K562 (cell line): ENCODE data around the gene ADCY1. TPM values are rescaled to one million over a fixed set of nuclear protein-coding genes. Genes with fewer than 3 reads are reported as not detected.

Source experiments
- ATAC-seq: fragments of 200-7000 bp; cut with Tn5 transposase; 3 replicates; pipeline ENCODE4 v1.9.1; 2020; ENCODE audit warnings: moderate library complexity
- BruUV-seq: library from RNA; stranded (reverse); fragments of 400-500 nt; replicated peaks from 2 replicates; lab custom pipeline; 2021; lab: Mats Ljungman, UMichigan
- CTCF ChIA-PET: fragments of 300-600 bp; formaldehyde crosslinking; extraction: SDS; loops from one replicate; lab custom pipeline; 2021; ENCODE audit warnings: low intra/inter-chr PET ratio; lab: Yijun Ruan, JAX
- POLR2A ChIA-PET: fragments of 300-600, 350-650 bp; sonication (Branson Sonifier 250); formaldehyde crosslinking; extraction: SDS; loops from one replicate; lab custom pipeline; 2021; ENCODE audit warnings: antibody characterized with exemption, inconsistent platforms; lab: Yijun Ruan, JAX
- DNase-seq, 4 experiments: peaks; one replicate each; pipeline versions ENCODE4 v3.0.0 to v3.0.0-alpha.2; 2011 to 2018; ENCODE audit warnings: low spot score in 3 of 4, mixed read lengths in 3 of 4; ENCODE audit errors: extremely low read depth in 1 of 4
- FAIRE-seq: peaks from 2 replicates; lab custom pipeline; 2011; peaks lifted over from hg19 to GRCh38; lab: Jason Lieb, UNC
- H2AFZ ChIP-seq: 2 replicates; pipeline ENCODE4 v1.6.0; 2011; ENCODE audit warnings: low read depth, low read length, control low read depth, inconsistent platforms
- H3K27ac ChIP-seq: fragments of 200-600 bp; 3 replicates; pipeline ENCODE4 v1.8.0; 2011; ENCODE audit warnings: low read depth, mild to moderate bottlenecking, control low read depth, inconsistent platforms, low read length, moderate library complexity, mixed read lengths; ENCODE audit errors: extremely low read depth
- H3K27me3 ChIP-seq, 2 experiments: fragments of 300-600 bp in 1 of 2; 2 replicates in 1 of 2; 3 replicates in 1 of 2; pipeline versions ENCODE4 v1.6.0 to v1.8.0; 2011; ENCODE audit warnings: inconsistent platforms in 2 of 2, low read length in 2 of 2, mild to moderate bottlenecking in 1 of 2, mixed read lengths in 1 of 2, moderate library complexity in 1 of 2; ENCODE audit not compliant: control insufficient read depth in 2 of 2, insufficient read depth in 2 of 2
- H3K36me3 ChIP-seq: fragments of 300-600 bp; 3 replicates; pipeline ENCODE4 v1.8.0; 2011; ENCODE audit warnings: mild to moderate bottlenecking, low read length, inconsistent platforms; ENCODE audit not compliant: control insufficient read depth, insufficient read depth
- H3K4me1 ChIP-seq, 2 experiments: fragments of 200-600 bp in 1 of 2; replicated peaks in 1 of 2; 2 replicates in 1 of 2; 3 replicates in 1 of 2; pipeline versions ENCODE4 v1.5.1 to v1.8.0; 2011; ENCODE audit warnings: inconsistent platforms in 2 of 2, low read length in 2 of 2, mild to moderate bottlenecking in 1 of 2, mixed read lengths in 1 of 2, moderate library complexity in 1 of 2; ENCODE audit not compliant: control insufficient read depth in 2 of 2, insufficient read depth in 2 of 2
- H3K4me2 ChIP-seq: 2 replicates; pipeline ENCODE4 v1.6.1; 2011; ENCODE audit warnings: low read length, control low read depth, inconsistent platforms, mixed read lengths; ENCODE audit not compliant: insufficient read depth
- H3K4me3 ChIP-seq: fragments of 200-600 bp; sonication (generic), shearing (Covaris generic); 2 replicates; pipeline ENCODE4 v1.5.1; 2016; ENCODE audit warnings: control low read depth, inconsistent platforms
- H3K79me2 ChIP-seq: fragments of 200-600 bp; 3 replicates; pipeline ENCODE4 v1.8.0; 2011; ENCODE audit warnings: low read length, inconsistent platforms; ENCODE audit not compliant: control insufficient read depth, insufficient read depth
- H3K9ac ChIP-seq, 2 experiments: 2 replicates each; pipeline versions ENCODE4 v1.6.0 to v1.6.1; 2011; ENCODE audit warnings: low read depth in 2 of 2, low read length in 2 of 2, control low read depth in 1 of 2, inconsistent platforms in 1 of 2, mild to moderate bottlenecking in 1 of 2, mixed read lengths in 1 of 2; ENCODE audit not compliant: insufficient read depth in 1 of 2
- H3K9me1 ChIP-seq: one replicate; pipeline ENCODE4 v1.6.0; 2011; ENCODE audit warnings: inconsistent platforms, mild to moderate bottlenecking, low read length, moderate library complexity; ENCODE audit not compliant: control insufficient read depth, insufficient read depth
- H3K9me3 ChIP-seq: replicated peaks from 2 replicates; pipeline ENCODE4 v1.5.1; 2011; ENCODE audit warnings: low read depth, low read length, inconsistent platforms; ENCODE audit not compliant: control insufficient read depth, insufficient read depth
- H4K20me1 ChIP-seq: replicated peaks from 2 replicates; pipeline ENCODE4 v1.6.1; 2011; ENCODE audit warnings: low read length, inconsistent platforms, mixed read lengths; ENCODE audit not compliant: control insufficient read depth, insufficient read depth
- CEBPG ChIP-seq, 3 experiments: fragments of 200-800 bp in 1 of 3; sonication (Bioruptor generic) in 1 of 3; sonication (generic) in 1 of 3; formaldehyde crosslinking in 1 of 3; IDR thresholded peaks in 2 of 3; conservative IDR thresholded peaks in 1 of 3; 2 replicates each; pipeline versions ENCODE4 v1.6.1 to v1.8.0; 2016 to 2022; ENCODE audit warnings: missing compliant biosample characterization in 2 of 3, missing genetic modification characterization in 2 of 3, mild to moderate bottlenecking in 1 of 3, missing genetic modification reagents in 1 of 3
- CREB1 ChIP-seq, 2 experiments: sonication (generic) in 1 of 2; formaldehyde crosslinking in 1 of 2; IDR thresholded peaks; 2 replicates each; pipeline versions ENCODE4 v1.6.1 to v1.8.0; 2012 to 2022; ENCODE audit warnings: inconsistent platforms in 1 of 2, mild to moderate bottlenecking in 1 of 2, missing genetic modification reagents in 1 of 2, moderate library complexity in 1 of 2
- FIP1L1 ChIP-seq: fragments of 200-400 bp; formaldehyde crosslinking; IDR thresholded peaks from 2 replicates; pipeline ENCODE4 v1.6.1; 2018; ENCODE audit warnings: mild to moderate bottlenecking, low read depth, low read length; ENCODE audit not compliant: poor library complexity, severe bottlenecking
- HDAC2 ChIP-seq: fragments of 450-650 bp; IDR thresholded peaks from 2 replicates; pipeline ENCODE4 v1.6.1; 2016; ENCODE audit warnings: mild to moderate bottlenecking
- MCM2 ChIP-seq: fragments of 450-650 bp; IDR thresholded peaks from 2 replicates; pipeline ENCODE4 v1.6.1; 2017; ENCODE audit warnings: low read depth, mild to moderate bottlenecking
- PCBP2 ChIP-seq: fragments of 200-400 bp; formaldehyde crosslinking; IDR thresholded peaks from 2 replicates; pipeline ENCODE4 v1.6.1; 2018; ENCODE audit warnings: low read length, low read depth, mild to moderate bottlenecking, moderate library complexity; ENCODE audit not compliant: poor library complexity, severe bottlenecking
- PHB ChIP-seq: fragments of 250-450 bp; sonication (Bioruptor Pico); IDR thresholded peaks from 2 replicates; pipeline ENCODE4 v1.5.0; 2021
- SAP30 ChIP-seq: fragments of 200-600 bp; sonication (generic); IDR thresholded peaks from 2 replicates; pipeline ENCODE4 v1.6.1; 2012; ENCODE audit warnings: borderline replicate concordance, low read depth, mild to moderate bottlenecking, moderate library complexity, low read length, control low read depth, inconsistent platforms; ENCODE audit not compliant: insufficient read depth, poor library complexity, severe bottlenecking
- SNRNP70 ChIP-seq: fragments of 200-400 bp; formaldehyde crosslinking; optimal IDR thresholded peaks from 2 replicates; pipeline ENCODE3; 2017; ENCODE audit warnings: low read depth, low read length
- ZBTB8A ChIP-seq: fragments of 450-650 bp; IDR thresholded peaks from 2 replicates; pipeline ENCODE4 v1.6.1; 2018; ENCODE audit warnings: mild to moderate bottlenecking, moderate library complexity; ENCODE audit not compliant: partially characterized antibody
- ZNF23 ChIP-seq: fragments of 250-450 bp; sonication (Bioruptor Pico); IDR thresholded peaks from 2 replicates; pipeline ENCODE4 v1.4.0; 2020; ENCODE audit warnings: mild to moderate bottlenecking
- WGBS: fragments of 100-300 bp; shearing (Covaris generic); methylation state at CpG from one replicate; pipeline ENCODE4 v1.1.6; 2016; ENCODE audit warnings: low coverage, mixed read lengths; ENCODE audit not compliant: insufficient coverage; ENCODE audit errors: missing lambda C conversion rate; 5-methylcytosine and 5-hydroxymethylcytosine counted together
- in situ Hi-C: fragments of 300-500 bp; cut with MboI; formaldehyde crosslinking; loops from 4 replicates; pipeline ENCODE4 v1.15.0; 2018; ENCODE audit warnings: inconsistent platforms, mixed read lengths
- intact Hi-C: fragments of 100-400 bp; cut with micrococcal nuclease; formaldehyde crosslinking; loops from 2 replicates; pipeline ENCODE4 v1.14.2; 2022
- polyA plus RNA-seq, 8 experiments: library from polyadenylated mRNA; depleted of rRNA in 4 of 8; stranded (reverse) in 5 of 8; unstranded in 3 of 8; fragments of >200 nt; fragmentation: Nextera tagmentation in 2 of 8; fragmentation: Illumina TruSeq in 1 of 8; extraction: Ambion mirVana in 2 of 8; extraction: Trizol in 1 of 8; gene quantifications; 2 replicates each; pipeline versions ENCODE4 v1.2.1 to v1.2.3, GENCODE V29; 2011 to 2014; ENCODE audit warnings: inconsistent platforms in 1 of 8, missing spikeins in 1 of 8
- total RNA-seq, 7 experiments: library from RNA; depleted of rRNA in 6 of 7; stranded (reverse); fragments of >200 nt in 6 of 7; fragmentation: Illumina TruSeq in 2 of 7; extraction: Trizol in 2 of 7; gene quantifications; 2 replicates each; pipeline versions ENCODE4 v1.2.1 to v1.2.3, GENCODE V29; 2011 to 2021; ENCODE audit warnings: low replicate concordance in 1 of 7
- TF ChIP-seq, protein P1 (sequence below): sonication (generic); formaldehyde crosslinking; IDR thresholded peaks from 2 replicates; pipeline ENCODE4 v1.8.1; 2022; ENCODE audit warnings: missing genetic modification reagents
- TF ChIP-seq, protein P2 (sequence below): sonication (generic); formaldehyde crosslinking; IDR thresholded peaks from 2 replicates; pipeline ENCODE4 v1.8.0; 2022; ENCODE audit warnings: missing genetic modification reagents, mild to moderate bottlenecking, moderate library complexity, borderline replicate concordance
- TF ChIP-seq, protein P3 (sequence below): sonication (generic); formaldehyde crosslinking; IDR thresholded peaks from 2 replicates; pipeline ENCODE4 v1.4.0; 2020; ENCODE audit warnings: mild to moderate bottlenecking, missing genetic modification reagents

The ADCY1 gene
- total and polyA plus RNA-seq, 9 of the 15 experiments (the other 6 are each of a cell fraction or from before 2014, with no cell fraction given): under 0.01 to 0.18 (median 0.10) TPM; not detected in 4

DNA sequence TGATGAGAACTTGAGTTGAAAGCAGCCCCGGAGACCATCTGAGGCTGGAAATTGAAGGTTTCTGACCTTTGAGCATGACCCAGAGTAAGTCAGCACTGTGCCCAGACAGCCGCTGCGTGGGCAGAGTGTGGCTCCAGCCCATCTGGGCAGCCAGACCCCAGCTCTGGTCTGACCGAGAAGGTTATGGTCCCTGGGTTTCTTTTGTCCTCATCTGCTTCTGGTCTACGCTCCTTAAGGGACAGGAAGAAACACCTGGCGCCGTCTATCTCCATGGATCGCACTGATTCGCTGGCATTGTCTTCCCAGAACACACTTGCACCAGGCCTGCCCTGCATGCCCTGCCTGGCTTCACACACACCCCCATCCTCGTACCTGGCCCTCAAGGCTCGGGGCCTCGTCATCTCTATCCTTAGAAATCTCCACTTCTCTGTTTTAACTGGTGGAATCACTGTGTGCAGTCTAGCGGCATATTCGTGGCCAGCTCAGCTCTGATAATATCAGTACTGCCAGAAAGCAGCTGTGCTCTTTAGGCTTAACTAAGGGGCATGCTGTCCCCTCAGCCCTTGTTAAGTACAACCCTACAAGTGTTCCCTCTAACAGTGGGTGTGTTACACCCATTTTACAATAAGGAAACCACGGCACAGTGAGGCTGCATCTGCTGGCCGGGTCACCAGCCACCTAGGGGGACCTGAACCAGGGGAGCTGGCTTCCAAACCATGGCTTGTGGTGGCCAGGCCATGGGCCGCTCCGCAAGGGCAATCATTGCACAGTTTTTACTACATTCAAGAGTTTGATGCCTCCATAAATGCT lies 127.7 kb downstream of the ADCY1 start (continued):
- no peak for TF ChIP-seq SAP30
- no peak for TF ChIP-seq PCBP2
- TF ChIP-seq CEBPG (CRISPR knock-in tag; IDR thresholded peaks at IDR 0.05): no peak
- no peak for TF ChIP-seq CEBPG (tag; conservative IDR thresholded peaks at IDR 0.05 in 1 of 2, IDR thresholded peaks at IDR 0.05 in 1 of 2)
- no peak for TF ChIP-seq MCM2
- TF ChIP-seq ZNF23 (CRISPR knock-in tag): no peak
- TF ChIP-seq SNRNP70: no peak

DNA sequence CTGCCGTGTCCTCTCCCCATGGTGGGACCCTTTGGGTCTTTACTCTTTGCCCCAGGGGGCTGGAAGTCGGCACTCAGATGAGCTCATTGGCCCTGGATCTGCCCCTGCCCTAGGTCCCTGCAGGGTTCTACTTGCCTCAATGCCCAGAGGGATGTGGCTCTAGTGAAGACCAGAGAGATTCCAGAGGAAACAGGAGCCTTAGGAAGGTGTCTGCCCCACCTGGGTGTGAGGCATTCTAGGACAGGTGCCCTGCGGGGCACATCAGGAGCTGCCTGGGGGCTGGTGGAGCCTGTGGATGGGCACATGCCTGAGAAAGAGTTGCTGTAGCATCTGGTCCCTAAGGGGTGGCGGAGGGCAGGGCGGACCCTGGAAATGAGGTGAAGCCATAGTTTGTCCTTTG lies 128.6 kb downstream of the ADCY1 start:
- Histone ChIP-seq H4K20me1 (no peaks in the 10 kb centered on the region), H3K9ac (no peak overlapping the region), H3K36me3 (no peaks in the 10 kb centered on the region), H3K4me3 (no peak overlapping the region), H3K79me2 (no peaks in the 10 kb centered on the region), H3K27ac (no peak overlapping the region), H3K4me1 (no peaks in the 10 kb centered on the region), H3K9me3 (no peaks in the 10 kb centered on the region), H3K4me2 (no peak overlapping the region), H3K27me3 (peaks cover 37 to 60% of the 10 kb centered on the region in 2 experiments), H3K9me1 (no peaks in the 10 kb centered on the region), H2AFZ (no peak overlapping the region)
- TF ChIP-seq, protein P1, sequence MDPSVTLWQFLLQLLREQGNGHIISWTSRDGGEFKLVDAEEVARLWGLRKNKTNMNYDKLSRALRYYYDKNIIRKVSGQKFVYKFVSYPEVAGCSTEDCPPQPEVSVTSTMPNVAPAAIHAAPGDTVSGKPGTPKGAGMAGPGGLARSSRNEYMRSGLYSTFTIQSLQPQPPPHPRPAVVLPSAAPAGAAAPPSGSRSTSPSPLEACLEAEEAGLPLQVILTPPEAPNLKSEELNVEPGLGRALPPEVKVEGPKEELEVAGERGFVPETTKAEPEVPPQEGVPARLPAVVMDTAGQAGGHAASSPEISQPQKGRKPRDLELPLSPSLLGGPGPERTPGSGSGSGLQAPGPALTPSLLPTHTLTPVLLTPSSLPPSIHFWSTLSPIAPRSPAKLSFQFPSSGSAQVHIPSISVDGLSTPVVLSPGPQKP (CRISPR knock-in tag): no peak
- TF ChIP-seq CREB1 (IDR thresholded peaks at IDR 0.05) (no peak), CREB1 (CRISPR knock-in tag; IDR thresholded peaks at IDR 0.05) (no peak), ZBTB8A (no peak), PHB (CRISPR knock-in tag) (no peak), HDAC2 (no peak), FIP1L1 (no peak)
- TF ChIP-seq, protein P2, sequence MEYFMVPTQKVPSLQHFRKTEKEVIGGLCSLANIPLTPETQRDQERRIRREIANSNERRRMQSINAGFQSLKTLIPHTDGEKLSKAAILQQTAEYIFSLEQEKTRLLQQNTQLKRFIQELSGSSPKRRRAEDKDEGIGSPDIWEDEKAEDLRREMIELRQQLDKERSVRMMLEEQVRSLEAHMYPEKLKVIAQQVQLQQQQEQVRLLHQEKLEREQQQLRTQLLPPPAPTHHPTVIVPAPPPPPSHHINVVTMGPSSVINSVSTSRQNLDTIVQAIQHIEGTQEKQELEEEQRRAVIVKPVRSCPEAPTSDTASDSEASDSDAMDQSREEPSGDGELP: no peak
- TF ChIP-seq, protein P3, sequence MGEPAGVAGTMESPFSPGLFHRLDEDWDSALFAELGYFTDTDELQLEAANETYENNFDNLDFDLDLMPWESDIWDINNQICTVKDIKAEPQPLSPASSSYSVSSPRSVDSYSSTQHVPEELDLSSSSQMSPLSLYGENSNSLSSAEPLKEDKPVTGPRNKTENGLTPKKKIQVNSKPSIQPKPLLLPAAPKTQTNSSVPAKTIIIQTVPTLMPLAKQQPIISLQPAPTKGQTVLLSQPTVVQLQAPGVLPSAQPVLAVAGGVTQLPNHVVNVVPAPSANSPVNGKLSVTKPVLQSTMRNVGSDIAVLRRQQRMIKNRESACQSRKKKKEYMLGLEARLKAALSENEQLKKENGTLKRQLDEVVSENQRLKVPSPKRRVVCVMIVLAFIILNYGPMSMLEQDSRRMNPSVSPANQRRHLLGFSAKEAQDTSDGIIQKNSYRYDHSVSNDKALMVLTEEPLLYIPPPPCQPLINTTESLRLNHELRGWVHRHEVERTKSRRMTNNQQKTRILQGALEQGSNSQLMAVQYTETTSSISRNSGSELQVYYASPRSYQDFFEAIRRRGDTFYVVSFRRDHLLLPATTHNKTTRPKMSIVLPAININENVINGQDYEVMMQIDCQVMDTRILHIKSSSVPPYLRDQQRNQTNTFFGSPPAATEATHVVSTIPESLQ (CRISPR knock-in tag): no peak
- 2% methylated on average over 5 of the region's 5 CpGs for WGBS
- in situ Hi-C loops (no loop called here), intact Hi-C loops (no loop called here)
- no peak for DNase-seq
- ATAC-seq: no peak
- FAIRE-seq: no peak
- ChIA-PET CTCF (no interaction called here), POLR2A (interaction anchor here (0.5 kb wide), 2 partner anchors 11 to 1646 kb away, joined by 3 to 4 read pairs; no protein-coding TSS in a partner anchor)
- no TSS peak for BruUV-seq
